Fibroblast of lung (primary cell): Measurements from ENCODE around the gene NET1. TPM values are rescaled to one million over a fixed set of nuclear protein-coding genes. Genes with fewer than 3 reads are reported as not detected.
"Not testable (repeated sequence)": the region's sequence is repeated elsewhere in the genome, so short reads cannot be mapped to it uniquely, and the experiment has no call there.

ENCODE experiments used
- DNase-seq, 2 donors: peaks; one replicate each; pipeline versions ENCODE4 v3.0.0 to v3.0.0-alpha.2; 2010; ENCODE audit warnings: low read depth in 2 of 2
- H2AFZ ChIP-seq: 2 replicates; pipeline ENCODE4 v1.5.1; 2012; ENCODE audit warnings: low read length, control low read depth, inconsistent platforms
- H3K27ac ChIP-seq: 2 replicates; pipeline ENCODE4 v1.5.1; 2011; ENCODE audit warnings: low read length, control low read depth; ENCODE audit not compliant: insufficient read depth
- H3K27me3 ChIP-seq: 2 replicates; pipeline ENCODE4 v1.5.1; 2011; ENCODE audit warnings: mild to moderate bottlenecking, low read length; ENCODE audit not compliant: control insufficient read depth, insufficient read depth
- H3K36me3 ChIP-seq: 2 replicates; pipeline ENCODE4 v1.5.1; 2011; ENCODE audit warnings: low read length; ENCODE audit not compliant: control insufficient read depth, insufficient read depth
- H3K4me1 ChIP-seq: 2 replicates; pipeline ENCODE4 v1.5.1; 2011; ENCODE audit warnings: low read length; ENCODE audit not compliant: control insufficient read depth, insufficient read depth; ENCODE audit errors: extremely low read depth
- H3K4me2 ChIP-seq: 2 replicates; pipeline ENCODE4 v1.5.1; 2011; ENCODE audit warnings: low read length, control low read depth; ENCODE audit not compliant: insufficient read depth; ENCODE audit errors: extremely low read depth
- H3K4me3 ChIP-seq, 4 experiments: fragments of 200-600 bp in 1 of 4; sonication (generic) in 1 of 4; replicated peaks in 1 of 4; 2 replicates each; pipeline ENCODE4 v1.5.1; 2011 to 2016; ENCODE audit warnings: low read length in 4 of 4, low read depth in 3 of 4, mild to moderate bottlenecking in 3 of 4, control low read depth in 2 of 4, inconsistent platforms in 1 of 4, mixed read lengths in 1 of 4; ENCODE audit not compliant: insufficient read depth in 1 of 4; ENCODE audit errors: control extremely low read depth in 1 of 4
- H3K79me2 ChIP-seq: 2 replicates; pipeline ENCODE4 v1.5.1; 2012; ENCODE audit warnings: mild to moderate bottlenecking, low read length, inconsistent platforms; ENCODE audit not compliant: control insufficient read depth, insufficient read depth
- H3K9ac ChIP-seq: 2 replicates; pipeline ENCODE4 v1.5.1; 2011; ENCODE audit warnings: mild to moderate bottlenecking, low read length, control low read depth; ENCODE audit not compliant: insufficient read depth
- H3K9me3 ChIP-seq: 2 replicates; pipeline ENCODE4 v1.5.1; 2012; ENCODE audit warnings: low read depth, low read length; ENCODE audit not compliant: control insufficient read depth, insufficient read depth
- H4K20me1 ChIP-seq: 2 replicates; pipeline ENCODE4 v1.5.1; 2011; ENCODE audit warnings: low read length; ENCODE audit not compliant: control insufficient read depth, insufficient read depth; ENCODE audit errors: extremely low read depth
- EZH2 ChIP-seq: IDR thresholded peaks from 2 replicates; pipeline ENCODE4 v1.5.1; 2012; ENCODE audit warnings: low read length, control low read depth, mild to moderate bottlenecking; ENCODE audit errors: missing control alignments
- polyA plus RNA-seq, 2 donors: library from polyadenylated mRNA; depleted of rRNA in 1 of 2; stranded (reverse) in 1 of 2; unstranded in 1 of 2; fragments of >200 nt; gene quantifications; 2 replicates each; pipeline ENCODE4 v1.2.1, GENCODE V29; 2011 to 2012; ENCODE audit warnings: missing spikeins in 1 of 2
- total RNA-seq: library from RNA; depleted of rRNA; stranded (reverse); fragments of >200 nt; gene quantifications from 2 replicates; pipeline ENCODE4 v1.2.1, GENCODE V29; 2014
- TF ChIP-seq, protein P1 (sequence below), 2 donors: IDR thresholded peaks in 1 of 2; conservative IDR thresholded peaks in 1 of 2; 1 replicate in 1 of 2; 2 replicates in 1 of 2; pipeline ENCODE4 v1.5.1; 2011 to 2012; ENCODE audit warnings: low read length in 2 of 2, control low read depth in 1 of 2, inconsistent platforms in 1 of 2, low read depth in 1 of 2, mild to moderate bottlenecking in 1 of 2

NET1 gene
- total and polyA plus RNA-seq, 2 donors (not counting 1 experiment from before 2014, with no cell fraction given), result 7.2 to 45.4 TPM

DNA sequence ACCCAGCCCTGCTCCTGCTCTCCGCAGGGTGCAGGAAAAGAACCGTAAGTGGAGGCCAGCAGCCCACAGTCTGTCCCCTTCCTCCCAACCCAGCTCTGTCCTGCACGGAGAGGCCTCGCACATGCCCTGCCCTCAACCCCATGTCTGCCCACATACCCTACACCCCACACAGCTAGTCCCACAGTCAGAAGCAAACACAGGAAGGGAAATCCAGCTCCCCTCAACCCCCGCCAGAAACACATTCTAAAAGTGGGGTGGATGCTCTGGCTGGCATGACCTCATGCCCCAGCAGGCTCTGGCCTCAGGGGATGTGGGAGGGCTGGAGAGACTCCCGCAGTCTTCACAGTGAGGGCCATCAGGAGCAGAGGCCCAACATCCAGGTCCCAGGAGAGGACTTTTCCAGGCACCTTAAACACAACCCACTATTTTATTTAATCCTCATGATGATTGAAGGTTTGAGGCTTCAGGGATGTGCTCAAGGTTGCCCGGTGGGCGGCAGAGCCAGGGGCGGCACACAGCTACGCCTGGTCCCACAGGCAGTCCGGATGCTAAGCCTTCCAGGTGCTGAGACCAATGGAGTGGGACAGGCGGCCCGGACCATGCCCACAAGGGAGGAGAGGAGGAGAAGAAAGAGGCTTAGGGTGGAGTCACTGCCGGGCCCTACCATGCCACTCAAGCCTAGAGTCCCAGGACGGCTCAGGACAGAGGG, 57.1 kb downstream of the NET1 start:
- Histone ChIP-seq H3K36me3 (no peaks in the 10 kb centered on the region), H3K27ac (no peak overlapping the region), H3K9ac (no peak overlapping the region), H3K4me1 (no peaks in the 10 kb centered on the region), H4K20me1 (no peaks in the 10 kb centered on the region), H3K9me3 (no peaks in the 10 kb centered on the region), H3K4me2 (no peak overlapping the region), H2AFZ (no peak overlapping the region), H3K4me3 (no peak overlapping the region), H3K27me3 (no peaks in the 10 kb centered on the region), H3K79me2 (no peaks in the 10 kb centered on the region)
- DNase-seq, result no peak
- TF ChIP-seq EZH2, result no peak
- TF ChIP-seq, protein P1, sequence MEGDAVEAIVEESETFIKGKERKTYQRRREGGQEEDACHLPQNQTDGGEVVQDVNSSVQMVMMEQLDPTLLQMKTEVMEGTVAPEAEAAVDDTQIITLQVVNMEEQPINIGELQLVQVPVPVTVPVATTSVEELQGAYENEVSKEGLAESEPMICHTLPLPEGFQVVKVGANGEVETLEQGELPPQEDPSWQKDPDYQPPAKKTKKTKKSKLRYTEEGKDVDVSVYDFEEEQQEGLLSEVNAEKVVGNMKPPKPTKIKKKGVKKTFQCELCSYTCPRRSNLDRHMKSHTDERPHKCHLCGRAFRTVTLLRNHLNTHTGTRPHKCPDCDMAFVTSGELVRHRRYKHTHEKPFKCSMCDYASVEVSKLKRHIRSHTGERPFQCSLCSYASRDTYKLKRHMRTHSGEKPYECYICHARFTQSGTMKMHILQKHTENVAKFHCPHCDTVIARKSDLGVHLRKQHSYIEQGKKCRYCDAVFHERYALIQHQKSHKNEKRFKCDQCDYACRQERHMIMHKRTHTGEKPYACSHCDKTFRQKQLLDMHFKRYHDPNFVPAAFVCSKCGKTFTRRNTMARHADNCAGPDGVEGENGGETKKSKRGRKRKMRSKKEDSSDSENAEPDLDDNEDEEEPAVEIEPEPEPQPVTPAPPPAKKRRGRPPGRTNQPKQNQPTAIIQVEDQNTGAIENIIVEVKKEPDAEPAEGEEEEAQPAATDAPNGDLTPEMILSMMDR (conservative IDR thresholded peaks at IDR 0.05 in 1 of 2, IDR thresholded peaks at IDR 0.05 in 1 of 2; ENCODE audit: low read depth in 1 of 2, low read length in 2 of 2), result no peak

DNA sequence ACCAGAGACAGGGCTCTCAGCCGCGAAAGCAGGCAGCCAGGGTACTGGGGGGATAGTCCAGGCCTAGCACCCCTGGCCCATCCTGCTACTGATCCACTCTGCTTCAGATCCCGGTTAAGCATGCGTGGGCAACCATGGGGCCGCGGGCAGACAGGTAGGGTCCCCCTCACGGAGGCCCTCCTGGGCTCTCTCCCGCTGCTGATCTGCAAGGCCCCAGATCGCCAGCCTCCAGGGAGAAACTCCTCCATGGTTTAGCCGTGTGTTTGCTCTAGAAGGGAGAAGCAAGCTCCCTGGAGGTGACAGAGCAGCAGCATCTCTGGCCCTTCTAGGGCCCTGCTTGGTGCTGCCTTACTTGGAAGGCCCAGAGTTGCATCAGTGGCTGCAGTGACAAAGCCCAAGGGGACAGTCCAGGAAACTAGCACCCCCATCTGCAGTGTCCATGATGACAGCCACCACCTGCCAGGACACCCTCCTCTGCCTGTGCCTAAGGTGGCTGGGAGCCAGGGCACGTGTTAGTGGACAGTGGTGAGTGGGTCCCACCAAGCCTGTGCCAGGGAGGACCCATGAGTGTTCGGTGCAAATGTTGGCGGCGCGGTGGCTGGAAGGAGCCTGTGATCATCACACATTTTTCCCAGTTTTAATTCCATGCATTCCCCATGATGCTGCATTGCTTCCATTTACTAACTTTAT, 57.9 kb downstream of the NET1 start:
- no peak overlapping the region for H3K4me3 ChIP-seq
- no peak overlapping the region for H2AFZ ChIP-seq
- H4K20me1 ChIP-seq, result no peaks in the 10 kb centered on the region
- DNase-seq, result no peak
- no peaks in the 10 kb centered on the region for H3K79me2 ChIP-seq
- no peak overlapping the region for H3K4me2 ChIP-seq
- no peaks in the 10 kb centered on the region for H3K4me1 ChIP-seq
- no peak for TF ChIP-seq EZH2
- TF ChIP-seq, protein P1 (conservative IDR thresholded peaks at IDR 0.05 in 1 of 2, IDR thresholded peaks at IDR 0.05 in 1 of 2; ENCODE audit: low read depth in 1 of 2, low read length in 2 of 2), result no peak
- H3K36me3 ChIP-seq, result no peaks in the 10 kb centered on the region
- H3K27ac ChIP-seq, result no peak overlapping the region
- H3K9ac ChIP-seq, result no peak overlapping the region
- no peaks in the 10 kb centered on the region for H3K9me3 ChIP-seq
- H3K27me3 ChIP-seq, result no peaks in the 10 kb centered on the region

DNA sequence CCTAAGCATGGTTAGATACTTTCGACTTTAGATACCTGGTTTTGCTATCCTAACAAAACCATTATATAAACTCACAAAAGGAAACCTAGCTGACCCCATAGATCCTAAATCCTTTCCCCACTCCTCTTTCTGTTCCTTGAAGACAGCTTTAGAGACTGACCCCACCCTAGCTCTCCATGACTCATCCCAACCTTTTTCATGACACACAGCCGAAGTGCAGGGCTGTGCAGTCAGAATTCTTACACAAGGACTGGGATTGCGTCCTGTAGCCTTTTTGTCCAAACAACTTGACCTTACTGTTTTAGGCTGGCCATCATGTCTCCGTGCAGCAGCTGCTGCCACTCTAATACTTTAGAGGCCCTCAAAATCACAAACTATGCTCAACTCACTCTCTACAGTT, 62.3 kb downstream of the NET1 start:
- H3K4me3 ChIP-seq, H3K27ac ChIP-seq, H2AFZ ChIP-seq, H3K9me3 ChIP-seq, H4K20me1 ChIP-seq, H3K79me2 ChIP-seq, H3K36me3 ChIP-seq, H3K4me2 ChIP-seq, H3K9ac ChIP-seq, H3K4me1 ChIP-seq, H3K27me3 ChIP-seq: not testable (repeated sequence)
- DNase-seq, result peak; percentile 20 to 71

DNA sequence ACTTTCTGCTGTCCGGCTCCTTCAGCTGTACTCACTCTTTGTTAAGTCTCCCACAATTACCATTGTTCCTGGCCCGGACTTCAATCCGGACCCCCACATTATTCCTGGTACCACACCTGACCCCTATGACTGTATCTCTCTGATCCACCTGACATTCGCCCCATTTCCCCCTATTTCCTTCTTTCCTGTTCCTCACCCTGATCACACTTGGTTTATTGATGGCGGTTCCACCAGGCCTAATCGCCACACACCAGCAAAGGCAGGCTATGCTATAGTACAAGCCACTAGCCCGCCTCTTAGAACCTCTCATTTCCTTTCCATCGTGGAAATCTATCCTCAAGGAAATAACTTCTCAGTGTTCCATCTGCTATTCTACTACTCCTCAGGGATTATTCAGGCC, 62.7 kb downstream of the NET1 start:
- not testable (repeated sequence) for H3K9ac ChIP-seq, DNase-seq, H2AFZ ChIP-seq, H3K79me2 ChIP-seq, H4K20me1 ChIP-seq, H3K4me2 ChIP-seq, H3K9me3 ChIP-seq, H3K4me3 ChIP-seq, H3K27ac ChIP-seq, H3K27me3 ChIP-seq, H3K4me1 ChIP-seq, H3K36me3 ChIP-seq

DNA sequence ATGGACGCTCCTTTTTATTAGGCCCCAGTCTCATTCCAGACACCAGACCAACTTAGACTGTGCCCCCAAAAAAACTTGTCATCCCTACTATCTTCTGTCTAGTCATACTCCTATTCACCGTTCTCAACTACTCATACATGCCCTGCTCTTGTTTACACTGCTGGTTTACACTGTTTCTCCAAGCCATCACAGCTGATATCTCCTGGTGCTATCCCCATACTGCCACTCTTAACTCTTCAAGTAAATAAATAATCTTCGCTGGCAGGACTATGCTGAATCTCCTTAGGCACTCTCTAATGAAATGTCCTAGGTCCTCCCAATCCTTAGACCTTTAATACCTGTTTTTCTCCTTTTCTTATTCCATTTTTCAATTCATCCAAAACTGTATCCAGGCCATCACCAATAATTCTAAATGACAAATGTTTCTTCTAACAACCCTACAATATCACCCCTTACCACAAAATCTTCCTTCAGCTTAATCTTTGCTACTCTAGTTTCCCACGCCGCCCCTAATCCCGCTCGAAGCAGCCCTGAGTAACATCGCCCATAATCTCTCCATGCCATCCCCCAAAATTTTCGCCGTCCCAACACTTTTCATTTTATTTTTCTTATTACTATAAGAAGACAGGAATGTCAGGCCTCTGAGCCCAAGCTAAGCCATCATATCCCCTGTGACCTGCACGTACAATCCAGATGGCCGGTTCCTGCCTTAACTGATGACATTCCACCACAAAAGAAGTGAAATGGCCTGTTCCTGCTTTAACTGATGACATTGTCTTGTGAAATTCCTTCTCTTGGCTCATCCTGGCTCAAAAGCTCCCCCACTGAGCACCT, 63.8 kb downstream of the NET1 start:
- not testable (repeated sequence) for H3K27ac ChIP-seq, H3K4me2 ChIP-seq, H3K9ac ChIP-seq, H3K27me3 ChIP-seq, H2AFZ ChIP-seq, H3K79me2 ChIP-seq, H3K36me3 ChIP-seq, H4K20me1 ChIP-seq, H3K9me3 ChIP-seq, H3K4me1 ChIP-seq, DNase-seq, H3K4me3 ChIP-seq
